HG02938 (cell line): Measurements from ENCODE around the gene TMA7.
"Not testable (repeated sequence)": the region's sequence is repeated elsewhere in the genome, so short reads cannot be mapped to it uniquely, and the experiment has no call there.

ENCODE experiments used
- ATAC-seq: cut with Tn5 transposase; IDR thresholded peaks from one replicate; pipeline ENCODE4 v1.9.1; 2021; ENCODE audit warnings: mild to moderate bottlenecking, moderate library complexity; ENCODE audit not compliant: unreplicated experiment

The TMA7 gene

DNA sequence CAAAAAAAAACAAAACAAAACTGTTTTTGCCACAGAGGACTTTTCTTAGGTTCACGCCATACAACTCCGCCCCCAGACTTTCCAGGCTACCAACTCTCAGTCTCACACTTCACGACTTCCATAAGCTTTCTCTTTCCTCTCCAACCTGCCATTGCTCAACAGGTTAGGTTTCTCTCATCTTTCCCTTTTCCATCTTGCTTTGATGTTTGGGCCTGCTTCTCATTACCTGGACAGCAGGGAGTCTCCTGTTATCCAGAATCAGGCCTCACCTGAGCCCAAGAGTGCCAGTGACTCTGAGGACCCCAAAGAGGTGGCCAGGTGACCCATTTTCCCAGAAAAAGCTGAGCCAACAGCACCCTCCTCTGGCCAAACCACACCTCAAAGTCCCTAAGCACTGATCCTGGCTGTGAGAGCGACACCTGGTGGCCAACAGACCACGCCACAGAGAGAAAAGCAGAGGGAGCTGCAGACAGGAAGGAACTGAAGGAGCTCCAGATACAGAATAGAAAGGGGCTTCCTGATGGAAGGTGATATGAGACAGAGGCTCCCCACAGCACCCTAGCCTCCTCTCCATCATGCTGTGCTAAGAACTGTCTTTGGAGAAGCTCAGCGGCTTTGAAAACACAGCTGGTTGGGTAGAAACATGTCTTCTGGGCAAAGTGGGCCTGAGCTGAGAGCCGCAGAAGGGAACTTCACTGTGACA lies 4.1 kb upstream of the TMA7 start:
- no peak for ATAC-seq

- no peak for ATAC-seq
These were observed 3.6 kb upstream of the TMA7 start for GRCh38 chr3:48436477-48436787.

- no peak for ATAC-seq
These were observed 3.2 kb upstream of the TMA7 start for GRCh38 chr3:48436855-48437254.

- no peak for ATAC-seq
These were observed 2.2 kb upstream of the TMA7 start for GRCh38 chr3:48437812-48438211.

DNA sequence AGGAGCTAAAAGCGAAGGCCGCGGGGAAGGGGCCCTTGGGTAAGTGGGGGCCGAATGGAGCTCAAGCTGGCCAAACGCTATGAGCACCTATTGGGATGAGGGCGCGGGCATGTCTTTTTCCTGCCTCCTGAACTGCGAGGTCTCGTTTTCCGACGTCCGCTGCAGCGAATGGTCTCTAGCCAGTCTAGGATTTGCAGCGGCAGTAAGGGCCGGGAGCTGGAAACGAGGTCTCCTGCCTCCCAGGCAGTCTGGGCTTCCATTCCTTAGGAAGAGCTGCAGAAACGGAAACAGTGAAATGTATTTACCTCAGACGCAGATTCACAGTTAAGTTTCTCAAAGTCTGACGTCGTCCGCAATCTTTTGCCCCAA lies 517 bp downstream of the TMA7 start:
- ATAC-seq, result peak; percentile 6

DNA sequence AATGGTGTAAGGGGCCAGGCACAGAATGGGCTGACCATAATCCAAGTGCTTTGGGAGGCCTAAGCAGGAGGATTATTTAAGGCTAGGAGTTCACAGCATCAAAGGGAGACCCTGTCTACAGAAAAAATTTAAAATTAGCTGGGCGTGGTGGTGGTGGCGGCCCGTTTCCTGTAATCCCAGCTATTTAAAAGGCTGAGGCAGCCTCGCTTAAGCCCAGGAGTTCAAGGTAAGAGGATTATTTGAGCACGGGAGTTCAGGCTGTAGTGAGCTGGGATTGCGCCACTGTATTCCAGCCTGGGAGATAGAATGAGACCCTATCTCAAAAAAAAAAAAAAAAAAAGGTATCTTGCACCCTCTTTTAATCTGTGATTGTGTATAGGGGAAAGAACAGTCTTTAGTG lies 1.9 kb downstream of the TMA7 start:
- ATAC-seq, result no peak

GRCh38 chr3:48445277-48445882 lies 5.3 kb downstream of the TMA7 start:
- no peak for ATAC-seq

DNA sequence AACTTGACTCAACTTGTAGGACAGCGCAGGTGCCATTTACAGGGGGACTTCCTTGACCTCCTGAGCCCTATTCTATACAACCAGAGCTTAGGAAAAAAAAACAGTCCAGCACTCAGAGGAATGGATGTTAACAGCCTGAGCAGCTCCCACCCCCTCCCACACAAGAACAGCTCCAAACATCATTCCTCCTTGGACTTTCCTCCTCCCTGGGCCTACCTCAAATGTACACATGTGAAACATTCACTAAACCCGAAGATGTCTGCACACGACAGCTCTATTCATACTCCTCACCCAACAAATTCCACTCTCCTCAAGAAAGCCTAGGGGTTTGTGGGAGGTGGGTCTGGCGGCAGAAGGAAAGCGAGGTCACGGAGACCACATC lies 6.0 kb downstream of the TMA7 start:
- no peak for ATAC-seq

DNA sequence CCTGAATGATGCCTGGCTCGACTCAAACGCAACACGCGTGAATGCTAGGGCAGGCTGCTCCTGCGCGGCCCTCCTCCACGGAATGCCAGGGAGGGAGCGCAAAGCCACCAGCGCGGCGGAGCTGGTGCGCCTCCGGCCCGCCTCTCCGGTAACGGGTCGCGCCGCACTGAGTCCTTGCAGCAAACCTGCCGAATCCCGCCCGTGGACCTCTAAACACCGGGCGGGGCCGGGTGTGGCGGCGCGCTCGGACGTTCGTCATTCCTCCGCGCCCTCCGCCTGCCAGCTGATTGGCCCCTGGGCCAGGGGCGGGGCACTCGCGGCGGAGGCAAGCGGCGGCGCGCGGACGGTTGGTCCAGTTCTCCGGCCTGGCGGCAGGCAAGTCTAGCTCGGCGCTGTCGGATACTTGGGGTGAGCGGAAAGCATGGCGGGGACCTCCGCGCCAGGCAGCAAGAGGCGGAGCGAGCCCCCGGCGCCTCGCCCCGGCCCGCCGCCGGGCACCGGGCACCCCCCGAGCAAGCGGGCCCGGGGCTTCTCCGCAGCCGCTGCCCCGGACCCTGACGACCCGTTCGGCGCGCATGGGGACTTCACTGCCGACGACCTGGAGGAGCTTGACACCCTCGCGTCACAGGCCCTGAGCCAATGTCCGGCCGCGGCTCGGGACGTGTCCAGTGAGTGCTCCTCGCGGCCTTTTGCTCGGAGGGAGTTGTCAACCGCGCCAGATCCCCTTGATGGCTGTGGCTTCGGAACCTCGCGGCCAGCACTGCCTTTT lies 6.6 kb downstream of the TMA7 start, which contains the start of gene ATRIP:
Gene ATRIP, plus strand, starts transcription at position 313 of the 769 bp plus-strand sequence. Its CDS starts 109 bp downstream, at position 422.
- ATAC-seq, result peak; percentile 82

DNA sequence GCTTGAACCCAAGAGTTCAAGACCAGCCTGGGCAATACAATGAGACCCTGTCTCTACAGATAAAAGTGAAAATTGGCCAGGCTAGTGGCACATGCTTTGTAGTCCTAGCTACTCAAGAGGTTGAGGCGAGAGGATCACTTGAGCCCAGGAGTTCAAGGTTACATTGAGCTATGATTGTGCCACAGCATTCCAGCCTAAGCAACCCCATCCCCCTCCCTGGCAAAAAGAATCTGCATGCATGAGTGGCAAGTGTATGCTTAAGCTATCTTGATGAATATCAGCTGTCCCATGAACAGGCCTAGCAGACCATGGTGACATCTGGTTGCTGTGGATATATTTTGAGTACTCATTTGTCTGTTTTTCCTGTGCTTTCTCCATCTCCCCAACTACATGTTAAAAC lies 11.2 kb downstream of the TMA7 start:
- no peak for ATAC-seq

DNA sequence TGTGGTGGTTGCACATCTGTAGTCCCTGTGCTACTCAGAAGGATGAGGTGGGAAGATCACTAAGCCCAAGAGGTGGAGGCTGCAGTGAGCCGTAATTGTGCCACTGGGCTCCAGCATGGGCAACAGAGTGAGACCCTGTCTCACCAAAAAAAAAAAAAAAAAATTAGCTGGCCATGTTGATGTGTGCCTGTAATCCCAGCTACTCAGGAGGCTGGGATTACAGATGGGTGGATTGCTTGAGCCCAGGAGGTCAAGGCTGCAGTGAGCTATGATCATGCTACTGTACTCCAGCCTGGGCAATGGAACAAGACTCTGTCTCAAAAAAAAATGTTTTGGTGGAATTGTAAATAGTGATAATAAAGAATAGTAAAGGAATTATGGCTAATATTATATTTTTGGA lies 16.4 kb downstream of the TMA7 start:
- ATAC-seq, result no peak

GRCh38 chr3:48459331-48459730 lies 19.3 kb downstream of the TMA7 start:
- no peak for ATAC-seq

DNA sequence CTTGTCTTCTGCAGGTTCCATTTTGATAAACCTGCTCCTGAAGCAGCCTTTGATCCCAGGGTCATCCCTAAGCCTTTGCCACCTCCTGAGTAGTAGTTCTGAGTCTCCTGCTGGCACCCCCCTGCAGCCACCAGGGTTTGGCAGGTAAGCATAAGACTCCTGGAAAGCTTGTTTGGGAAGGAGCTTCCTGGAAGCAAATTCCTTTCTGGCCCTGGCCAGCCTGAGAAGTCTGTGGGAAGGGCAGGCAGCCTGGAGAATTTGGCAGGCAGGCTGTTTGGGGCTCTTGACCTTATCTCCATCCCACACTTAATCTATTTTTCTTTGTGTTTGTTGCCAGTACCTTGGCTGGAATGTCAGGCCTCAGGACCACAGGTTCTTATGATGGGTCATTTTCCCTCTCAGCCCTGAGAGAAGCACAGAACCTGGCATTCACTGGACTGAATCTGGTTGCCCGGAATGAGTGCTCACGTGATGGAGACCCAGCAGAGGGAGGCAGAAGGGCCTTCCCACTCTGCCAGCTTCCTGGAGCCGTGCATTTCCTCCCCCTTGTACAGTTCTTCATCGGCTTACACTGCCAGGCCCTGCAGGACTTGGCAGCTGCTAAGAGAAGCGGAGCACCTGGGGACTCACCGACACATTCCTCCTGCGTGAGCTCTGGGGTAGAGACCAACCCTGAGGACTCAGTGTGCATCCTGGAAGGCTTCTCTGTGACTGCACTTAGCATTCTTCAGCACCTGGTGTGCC lies 19.9 kb downstream of the TMA7 start:
- no peak for ATAC-seq

GRCh38 chr3:48460517-48460902 lies 20.5 kb downstream of the TMA7 start:
- no peak for ATAC-seq

GRCh38 chr3:48461767-48462166 lies 21.7 kb downstream of the TMA7 start:
- ATAC-seq, result not testable (repeated sequence)

DNA sequence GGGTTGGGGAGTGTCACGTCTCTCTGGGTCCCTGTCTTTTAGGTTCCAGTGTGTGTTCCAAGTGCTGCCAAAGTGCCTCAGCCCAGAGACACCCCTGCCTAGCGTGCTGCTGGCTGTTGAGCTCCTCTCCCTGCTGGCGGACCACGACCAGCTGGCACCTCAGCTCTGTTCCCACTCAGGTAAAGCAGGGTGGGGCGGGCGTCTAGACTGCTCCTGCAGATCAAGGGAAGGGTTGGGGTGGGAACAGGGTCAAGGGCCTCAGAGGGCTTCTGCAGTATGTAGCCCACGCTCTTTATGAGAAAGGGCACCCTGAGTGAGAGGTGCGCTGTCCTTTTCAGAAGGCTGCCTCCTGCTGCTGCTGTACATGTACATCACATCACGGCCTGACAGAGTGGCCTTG lies 23.6 kb downstream of the TMA7 start:
- no peak for ATAC-seq

DNA sequence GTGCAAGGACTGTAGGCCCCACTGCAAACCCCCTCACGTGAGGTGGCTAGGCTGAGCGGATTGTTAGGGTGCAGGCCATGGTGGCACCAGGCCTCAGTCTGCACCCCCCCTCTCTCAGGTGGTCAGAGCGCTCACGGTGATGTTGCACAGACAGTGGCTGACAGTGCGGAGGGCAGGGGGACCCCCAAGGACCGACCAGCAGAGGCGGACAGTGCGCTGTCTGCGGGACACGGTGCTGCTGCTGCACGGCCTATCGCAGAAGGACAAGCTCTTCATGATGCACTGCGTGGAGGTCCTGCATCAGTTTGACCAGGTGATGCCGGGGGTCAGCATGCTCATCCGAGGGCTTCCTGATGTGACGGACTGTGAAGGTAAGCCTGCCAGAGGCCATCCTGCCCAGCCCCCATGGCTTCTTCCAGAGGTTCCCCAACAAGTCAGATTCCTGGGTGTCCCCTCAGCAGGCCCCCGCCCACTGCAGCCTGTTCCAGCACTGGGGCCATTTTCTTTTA lies 24.7 kb downstream of the TMA7 start:
- ATAC-seq, result no peak

DNA sequence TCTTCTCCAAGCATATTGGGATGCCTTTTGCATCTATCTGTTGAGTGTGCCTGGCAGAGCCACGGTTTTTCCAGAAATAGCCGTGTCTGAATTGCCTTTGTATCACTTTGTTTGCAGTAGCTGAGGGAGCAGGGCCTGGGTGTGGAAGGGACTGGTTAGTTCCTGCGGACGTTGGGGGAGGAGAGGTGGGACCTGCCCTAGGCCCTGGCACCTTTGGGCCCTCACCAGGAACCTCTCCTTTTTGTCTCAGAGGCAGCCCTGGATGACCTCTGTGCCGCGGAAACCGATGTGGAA lies 25.1 kb downstream of the TMA7 start:
- ATAC-seq, result no peak

DNA sequence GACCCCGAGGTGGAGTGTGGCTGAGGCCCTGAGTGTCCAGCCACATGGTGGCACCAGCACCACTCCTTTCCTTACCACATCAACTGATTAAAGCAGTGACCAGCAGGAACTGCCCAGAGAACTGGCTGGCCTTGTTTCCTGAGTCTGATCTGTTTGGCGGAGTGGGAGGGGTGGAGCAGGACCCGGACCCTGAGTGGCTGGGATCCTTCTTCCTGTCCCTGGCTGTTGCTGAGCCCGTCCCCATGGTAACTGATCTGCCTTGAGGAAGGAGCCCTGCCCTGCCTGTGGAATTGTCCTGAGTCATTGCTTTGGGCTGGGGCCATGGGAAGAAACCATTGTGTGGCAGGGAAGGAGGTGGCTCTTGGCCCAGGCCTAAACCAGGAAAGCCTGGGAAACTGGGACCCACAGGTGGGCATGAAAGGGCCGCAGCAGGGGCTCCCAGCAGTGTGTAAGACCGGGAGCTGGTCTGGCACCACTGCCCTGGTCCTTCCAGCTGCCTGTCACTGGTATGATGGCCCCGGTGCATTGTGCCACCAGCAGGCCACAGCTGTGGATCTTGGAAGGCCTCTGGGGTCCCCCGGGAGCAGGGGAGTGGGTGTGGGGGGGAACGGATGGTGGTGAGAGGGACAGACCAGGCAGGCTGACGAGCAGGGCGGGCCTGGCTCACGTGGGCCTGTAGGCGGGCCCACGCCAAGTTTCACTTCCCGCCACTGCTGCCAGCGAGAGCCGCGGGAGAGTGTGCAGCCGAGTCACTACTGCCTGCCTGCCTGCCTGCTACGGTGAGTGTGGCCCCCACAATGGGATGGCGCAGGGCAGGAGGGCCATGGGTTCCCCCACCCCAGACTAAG lies 25.7 kb downstream of the TMA7 start:
- peak; percentile 83 for ATAC-seq

- ATAC-seq, result no peak
These were observed 26.5 kb downstream of the TMA7 start for GRCh38 chr3:48466386-48467109.
